HCT116 (cell line): Measurements from ENCODE around the gene SH3BP4. TPM values are rescaled to one million over a fixed set of nuclear protein-coding genes. Genes with fewer than 3 reads are reported as not detected.

Experiments used
- ATAC-seq: fragments of 200-7000 bp; cut with Tn5 transposase; 2 replicates; pipeline ENCODE4 v1.9.1; 2020; ENCODE audit warnings: mild to moderate bottlenecking, moderate library complexity
- BruUV-seq: library from RNA; stranded (reverse); fragments of 400-500 nt; replicated peaks from 2 replicates; lab custom pipeline; 2021; lab: Mats Ljungman, UMichigan
- CTCF ChIA-PET: fragments of 300-600 bp; sonication (Branson Sonifier 250); formaldehyde crosslinking; loops from one replicate; lab custom pipeline; 2021; ENCODE audit warnings: antibody characterized with exemption; lab: Charles Lee
- POLR2A ChIA-PET: fragments of 300-600, 350-600 bp; sonication (Branson Sonifier 250); formaldehyde crosslinking; loops from one replicate; lab custom pipeline; 2021; ENCODE audit warnings: antibody characterized with exemption; lab: Charles Lee
- RAD21 ChIA-PET, 2 experiments: fragments of 300-600 bp; sonication (Branson Sonifier 250); formaldehyde crosslinking; loops; one replicate each; lab custom pipeline; 2023; ENCODE audit warnings: low total read pairs in 2 of 2; ENCODE audit not compliant: uncharacterized antibody in 2 of 2, unreplicated experiment in 2 of 2, low non-redundant PET in 1 of 2; lab: Charles Lee
- DNase-seq: peaks from one replicate; pipeline ENCODE4 v3.0.0-alpha.2; 2010; ENCODE audit warnings: low read depth, low spot score
- H2AFZ ChIP-seq: fragments of 200-600 bp; shearing (Covaris generic), sonication (generic); 2 replicates; pipeline ENCODE4 v1.6.1; 2017; ENCODE audit warnings: low read depth, mixed run types, mixed read lengths, antibody characterized with exemption, low read length; ENCODE audit not compliant: poor library complexity, severe bottlenecking
- H3K27ac ChIP-seq: 2 replicates; pipeline ENCODE4 v1.5.1; 2012; ENCODE audit warnings: low read depth, low read length
- H3K27me3 ChIP-seq: fragments of 200-600 bp; sonication (generic); 2 replicates; pipeline ENCODE4 v1.6.1; 2016; ENCODE audit warnings: mixed run types, low read length, mixed read lengths; ENCODE audit not compliant: insufficient read depth
- H3K36me3 ChIP-seq, 2 experiments: fragments of 200-500 bp in 1 of 2; fragments of 200-600 bp in 1 of 2; sonication (Bioruptor generic) in 1 of 2; sonication (generic) in 1 of 2; 2 replicates each; pipeline versions ENCODE4 v1.5.1 to v1.6.1; 2014 to 2016; ENCODE audit warnings: low read length in 2 of 2, inconsistent platforms in 1 of 2, mixed read lengths in 1 of 2, mixed run types in 1 of 2; ENCODE audit not compliant: insufficient read depth in 2 of 2, control insufficient read depth in 1 of 2
- H3K4me1 ChIP-seq, 2 experiments: fragments of 200-600 bp in 1 of 2; sonication (generic) in 1 of 2; 2 replicates each; pipeline versions ENCODE4 v1.5.1 to v1.6.1; 2012 to 2017; ENCODE audit warnings: low read length in 2 of 2, inconsistent platforms in 1 of 2, mild to moderate bottlenecking in 1 of 2, mixed read lengths in 1 of 2, mixed run types in 1 of 2, moderate library complexity in 1 of 2; ENCODE audit not compliant: insufficient read depth in 2 of 2, control insufficient read depth in 1 of 2
- H3K4me2 ChIP-seq: fragments of 200-600 bp; sonication (generic); 2 replicates; pipeline ENCODE4 v1.6.1; 2017; ENCODE audit warnings: mixed run types, low read length, mixed read lengths
- H3K4me3 ChIP-seq, 2 experiments: fragments of 200-600 bp in 1 of 2; sonication (generic) in 1 of 2; replicated peaks in 1 of 2; 2 replicates each; pipeline ENCODE4 v1.5.1; 2011 to 2016; ENCODE audit warnings: low read length in 2 of 2, control low read depth in 1 of 2, low read depth in 1 of 2, mild to moderate bottlenecking in 1 of 2, mixed read lengths in 1 of 2, mixed run types in 1 of 2
- H3K79me2 ChIP-seq: fragments of 200-600 bp; sonication (generic); 2 replicates; pipeline ENCODE4 v1.6.1; 2017; ENCODE audit warnings: mild to moderate bottlenecking, mixed run types, low read length, moderate library complexity, mixed read lengths; ENCODE audit not compliant: insufficient read depth
- H3K9ac ChIP-seq: fragments of 200-600 bp; sonication (generic); 2 replicates; pipeline ENCODE4 v1.6.1; 2016; ENCODE audit warnings: low read length, mixed read lengths
- H3K9me2 ChIP-seq: fragments of 200-600 bp; sonication (generic), shearing (Covaris generic); 2 replicates; pipeline ENCODE4 v1.6.1; 2017; ENCODE audit warnings: mixed run types, mild to moderate bottlenecking, moderate library complexity; ENCODE audit not compliant: insufficient read depth
- H3K9me3 ChIP-seq, 2 experiments: fragments of 200-500 bp in 1 of 2; fragments of 200-600 bp in 1 of 2; sonication (Bioruptor generic) in 1 of 2; sonication (generic) in 1 of 2; 2 replicates each; pipeline ENCODE4 v1.6.1; 2014 to 2017; ENCODE audit warnings: low read length in 2 of 2, mixed read lengths in 2 of 2, inconsistent platforms in 1 of 2, low read depth in 1 of 2, mild to moderate bottlenecking in 1 of 2, mixed run types in 1 of 2, moderate library complexity in 1 of 2; ENCODE audit not compliant: control insufficient read depth in 1 of 2, insufficient read depth in 1 of 2
- H4K20me1 ChIP-seq: fragments of 200-600 bp; sonication (generic), shearing (Covaris generic); 2 replicates; pipeline ENCODE4 v1.6.1; 2017; ENCODE audit warnings: mixed run types, mild to moderate bottlenecking, moderate library complexity; ENCODE audit not compliant: insufficient read depth
- EGR1 ChIP-seq: IDR thresholded peaks from 2 replicates; pipeline ENCODE4 v1.6.1; 2012; ENCODE audit warnings: low read depth
- EZH2 ChIP-seq: fragments of 200-600 bp; sonication (generic); IDR thresholded peaks from 2 replicates; pipeline ENCODE4 v1.6.1; 2017; ENCODE audit warnings: antibody characterized with exemption, mixed run types
- EZH2phosphoT487 ChIP-seq: fragments of 200-600 bp; IDR thresholded peaks from 2 replicates; pipeline ENCODE4 v1.6.1; 2018; ENCODE audit warnings: antibody characterized with exemption, borderline replicate concordance
- JUND ChIP-seq: IDR thresholded peaks from 2 replicates; pipeline ENCODE4 v1.6.1; 2012
- REST ChIP-seq: IDR thresholded peaks from 2 replicates; pipeline ENCODE4 v1.6.1; 2012; ENCODE audit warnings: low read depth
- SIN3A ChIP-seq: IDR thresholded peaks from 2 replicates; pipeline ENCODE4 v1.6.1; 2012; ENCODE audit warnings: low read depth
- SP1 ChIP-seq: IDR thresholded peaks from 2 replicates; pipeline ENCODE4 v1.6.1; 2012; ENCODE audit warnings: low read depth
- TCF7L2 ChIP-seq: IDR thresholded peaks from 2 replicates; pipeline ENCODE4 v1.7.0; 2011; ENCODE audit warnings: borderline replicate concordance, inconsistent platforms; ENCODE audit not compliant: insufficient read depth, insufficient read length; ENCODE audit errors: extremely low read depth
- YY1 ChIP-seq: IDR thresholded peaks from 2 replicates; pipeline ENCODE4 v1.6.1; 2011; ENCODE audit warnings: low read length, low read depth, moderate library complexity, mild to moderate bottlenecking; ENCODE audit not compliant: insufficient replicate concordance; ENCODE audit errors: extremely low read depth
- ZBTB33 ChIP-seq: IDR thresholded peaks from 2 replicates; pipeline ENCODE4 v1.6.1; 2011; ENCODE audit warnings: mild to moderate bottlenecking, low read length, moderate library complexity; ENCODE audit not compliant: insufficient replicate concordance; ENCODE audit errors: extremely low read depth
- ZFX ChIP-seq: fragments of 450-650 bp; IDR thresholded peaks from 2 replicates; pipeline ENCODE4 v1.6.1; 2017
- intact Hi-C: fragments of 100-400 bp; cut with micrococcal nuclease; formaldehyde crosslinking; loops from 2 replicates; pipeline ENCODE4 v1.10.0; 2022
- total RNA-seq: library from RNA; stranded (reverse); gene quantifications from one replicate; pipeline ENCODE4 v1.2.1, GENCODE V29; 2021; ENCODE audit not compliant: unreplicated experiment

The SH3BP4 gene
- total RNA-seq, 1 experiment from 2014 or later, result 32.9 TPM

- Histone ChIP-seq H3K36me3 (0 out of 4 replicates have a peak, but pooled peaks cover 0 to 10% of the 10 kb centered on the region in 2 experiments), H3K9ac (no peak overlapping the region), H3K9me3 (peaks cover 0 to 11% of the 10 kb centered on the region in 2 experiments; a peak in 1 of 4 replicates), H3K27ac (no peak overlapping the region), H4K20me1 (no peaks in the 10 kb centered on the region), H3K4me3 (no peak overlapping the region), H3K9me2 (no peaks in the 10 kb centered on the region), H3K27me3 (no peaks in the 10 kb centered on the region), H3K4me1 (peaks cover 31 to 40% of the 10 kb centered on the region in 2 experiments), H2AFZ (no peak overlapping the region), H3K4me2 (no peak overlapping the region), H3K79me2 (peaks cover 68% of the 10 kb centered on the region)
- TF ChIP-seq ZBTB33 (no peak), TCF7L2 (no peak), EZH2 (no peak)
- ATAC-seq, result no peak
- RAD21 ChIA-PET, result no interaction called here
- no peak for DNase-seq
- CTCF ChIA-PET, result no interaction called here
- no TSS peak for BruUV-seq
- POLR2A ChIA-PET, result no interaction called here
- intact Hi-C loops, result no loop called here
These were observed 59.8 kb downstream of the SH3BP4 start for GRCh38 chr2:235011607-235011928.

GRCh38 chr2:235011929-235012631 lies 60.3 kb downstream of the SH3BP4 start:
- no TSS peak for BruUV-seq
- DNase-seq (no peak), ATAC-seq (no peak)
- peaks cover 25 to 35% of the 10 kb centered on the region in 2 experiments for H3K4me1 ChIP-seq
- peaks cover 64% of the 10 kb centered on the region for H3K79me2 ChIP-seq
- H2AFZ ChIP-seq, result no peak overlapping the region
- peaks cover 0 to 11% of the 10 kb centered on the region in 2 experiments; a peak in 1 of 4 replicates for H3K9me3 ChIP-seq
- no peaks in the 10 kb centered on the region for H4K20me1 ChIP-seq
- H3K27me3 ChIP-seq, result no peaks in the 10 kb centered on the region
- no peak overlapping the region for H3K4me3 ChIP-seq
- H3K9ac ChIP-seq, result no peak overlapping the region
- ChIA-PET CTCF (no interaction called here), RAD21 (no interaction called here), POLR2A (no interaction called here)
- 0 out of 4 replicates have a peak, but pooled peaks cover 0 to 10% of the 10 kb centered on the region in 2 experiments for H3K36me3 ChIP-seq
- no peaks in the 10 kb centered on the region for H3K9me2 ChIP-seq
- H3K4me2 ChIP-seq, result no peak overlapping the region
- H3K27ac ChIP-seq, result no peak overlapping the region
- intact Hi-C loops, result no loop called here
- TF ChIP-seq JUND (no peak), EZH2phosphoT487 (no peak), YY1 (no peak), ZBTB33 (no peak), SP1 (no peak), REST (no peak), ZFX (no peak), SIN3A (no peak), EGR1 (no peak)
